HG02759 (cell line): ENCODE measurements around the gene PRRC2B.
"Not testable (repeated sequence)": the region's sequence is repeated elsewhere in the genome, so short reads cannot be mapped to it uniquely, and the experiment has no call there.

Experiments used
- ATAC-seq: cut with Tn5 transposase; IDR thresholded peaks from one replicate; pipeline ENCODE4 v1.9.1; 2021; ENCODE audit warnings: mild to moderate bottlenecking, moderate library complexity; ENCODE audit not compliant: unreplicated experiment

Gene PRRC2B

DNA sequence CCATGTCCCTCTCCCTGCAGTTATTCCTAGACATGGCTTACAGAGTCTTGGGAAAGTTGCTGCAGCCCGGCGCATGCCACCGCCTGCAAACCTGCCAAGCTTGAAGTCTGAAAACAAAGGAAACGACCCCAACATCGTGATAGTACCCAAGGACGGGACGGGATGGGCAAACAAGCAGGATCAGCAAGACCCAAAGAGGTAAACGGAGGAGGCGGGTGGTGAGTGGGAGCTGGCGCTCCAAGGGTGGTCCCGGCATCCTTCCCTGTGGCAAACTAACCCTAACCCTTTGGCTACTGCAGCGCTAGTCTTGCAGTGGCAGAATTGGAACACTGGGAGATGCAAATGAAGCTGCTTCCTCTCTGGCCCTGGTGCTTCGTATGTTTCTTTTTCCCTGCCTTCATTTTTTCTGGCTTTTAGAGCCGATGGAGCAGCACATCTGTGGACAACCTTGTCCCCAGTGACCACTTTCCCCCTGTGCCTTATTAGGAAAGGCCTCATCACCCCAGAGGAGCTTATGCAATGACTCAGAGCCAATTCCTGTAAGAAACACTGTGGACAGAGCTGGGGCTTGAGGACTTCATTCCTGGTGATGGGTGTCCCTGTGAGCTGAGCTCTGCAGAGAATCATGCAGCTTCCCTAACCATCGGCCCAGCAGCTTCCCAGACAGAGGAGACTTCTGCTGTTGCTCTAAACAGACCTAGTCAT lies 38.9 kb downstream of the PRRC2B start:
- no peak for ATAC-seq

DNA sequence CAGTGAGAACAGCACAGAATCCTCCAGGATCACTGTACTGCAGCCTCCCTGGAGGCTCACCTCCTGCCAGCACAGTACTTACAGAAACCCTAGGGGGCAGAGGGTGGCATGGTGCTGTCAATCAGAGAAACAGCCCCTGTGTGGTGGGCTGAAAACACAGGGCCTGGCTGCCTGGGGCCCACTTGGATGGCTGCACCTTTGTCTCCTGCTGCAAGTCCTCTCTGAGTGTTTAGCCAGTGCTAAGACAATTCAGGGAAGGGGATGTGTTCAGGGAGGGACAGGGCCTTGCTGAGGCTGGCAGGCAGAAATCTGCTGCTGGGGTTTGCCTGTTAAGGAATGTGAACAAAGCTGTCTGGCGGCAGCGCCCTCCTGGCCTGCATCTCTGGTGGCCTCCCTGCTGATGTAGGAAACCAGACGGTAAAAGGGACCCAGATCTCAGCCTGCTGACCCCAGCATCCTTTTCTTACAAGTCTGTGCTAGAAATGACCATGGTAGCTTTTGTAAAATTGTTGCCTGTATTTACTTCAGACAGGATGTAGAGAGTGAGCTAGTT lies 39.5 kb downstream of the PRRC2B start:
- no peak for ATAC-seq

DNA sequence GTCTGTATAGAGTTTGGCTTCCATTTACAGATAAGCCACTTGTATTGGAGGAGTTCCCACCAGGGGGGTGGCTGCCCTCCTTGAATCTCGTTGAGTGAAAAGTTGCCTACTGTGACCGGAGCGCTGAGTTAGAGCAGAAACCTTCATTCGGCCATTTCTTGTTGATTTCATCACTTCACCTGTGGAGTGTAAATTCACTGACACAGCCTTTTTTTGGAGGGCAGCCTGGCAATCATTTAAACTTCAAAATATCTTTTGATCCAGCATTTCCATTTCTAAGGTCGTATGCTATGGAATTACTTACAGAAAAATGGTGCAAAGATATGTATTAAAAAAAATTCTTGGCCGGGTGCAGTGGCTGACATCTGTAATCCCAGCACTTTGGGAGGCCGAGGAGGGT lies 40.8 kb downstream of the PRRC2B start:
- no peak for ATAC-seq

DNA sequence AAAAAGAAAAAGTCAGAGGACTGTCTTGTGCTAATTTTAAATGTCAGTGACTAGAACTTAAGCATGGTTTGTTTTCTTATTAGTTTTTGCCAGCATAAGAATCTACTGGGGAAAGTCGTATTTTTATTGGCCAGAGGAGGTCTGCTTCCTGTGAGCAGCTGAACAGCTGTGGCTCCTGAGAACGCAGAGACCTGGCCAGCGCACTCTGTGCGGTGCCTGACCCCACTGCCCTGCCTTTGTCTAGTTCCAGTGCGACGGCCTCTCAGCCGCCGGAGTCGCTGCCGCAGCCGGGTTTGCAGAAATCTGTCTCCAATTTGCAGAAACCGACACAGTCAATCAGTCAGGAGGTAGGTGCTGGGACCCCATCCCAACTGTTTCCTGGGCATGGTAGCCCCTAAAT lies 42.5 kb downstream of the PRRC2B start:
- ATAC-seq, result no peak

DNA sequence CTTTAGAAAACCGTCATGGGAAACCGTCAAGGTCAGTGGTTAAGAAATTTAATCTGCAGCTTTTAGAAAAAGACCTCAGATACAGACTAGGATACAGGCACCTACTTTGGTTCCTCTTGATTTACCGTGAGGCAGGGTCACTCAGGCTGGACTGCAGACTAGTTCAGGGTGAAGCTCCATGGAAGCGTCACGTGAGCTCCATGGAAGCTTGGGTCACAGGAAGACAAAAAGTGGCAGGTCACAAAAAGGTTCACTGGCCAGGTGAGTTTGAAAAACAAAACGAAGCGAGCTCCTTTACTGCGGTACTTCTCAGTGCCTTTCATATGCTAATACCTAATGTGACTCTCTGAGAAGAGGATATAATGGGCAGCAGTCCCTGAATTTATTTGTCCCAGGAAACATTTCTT lies 43.0 kb downstream of the PRRC2B start:
- no peak for ATAC-seq

DNA sequence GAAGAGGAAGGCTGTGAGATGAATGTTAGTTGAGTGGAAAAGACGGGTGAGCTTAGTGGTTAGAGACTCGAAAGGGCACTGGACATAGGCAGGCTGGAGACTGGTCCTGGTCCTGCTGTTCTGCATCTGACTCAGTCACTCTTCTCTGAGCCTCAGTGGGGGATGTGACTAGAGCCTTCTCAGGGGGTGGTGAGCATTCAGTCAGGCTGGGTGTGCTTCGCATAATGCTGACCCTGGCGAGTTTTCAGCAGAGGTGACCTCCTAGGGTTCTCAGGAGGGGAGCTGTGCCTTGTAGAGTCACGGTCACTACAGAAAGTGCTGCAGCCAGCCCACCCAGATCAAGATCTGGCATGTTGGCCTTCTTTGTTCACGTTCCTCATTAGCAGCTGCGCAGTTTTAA lies 44.3 kb downstream of the PRRC2B start:
- no peak for ATAC-seq

DNA sequence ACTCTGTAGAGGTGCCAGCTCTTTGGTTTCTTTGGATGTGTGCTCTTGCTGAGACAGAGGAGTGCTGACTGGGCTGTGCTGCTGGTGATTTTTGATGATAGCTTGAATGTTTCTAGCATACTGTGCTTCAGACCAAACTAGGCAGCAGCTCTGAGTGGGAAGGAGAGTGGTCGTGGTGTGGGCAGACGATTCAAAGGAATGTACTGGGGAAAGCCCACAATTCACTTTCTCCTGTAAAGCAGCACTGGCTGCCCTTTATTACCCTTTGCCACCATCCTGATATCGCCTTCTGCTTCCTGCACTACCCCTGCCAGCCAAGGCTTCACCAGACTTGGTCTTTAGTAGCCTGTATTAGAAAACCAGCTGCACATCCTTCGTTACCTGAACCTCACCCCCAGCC lies 45.3 kb downstream of the PRRC2B start:
- no peak for ATAC-seq

DNA sequence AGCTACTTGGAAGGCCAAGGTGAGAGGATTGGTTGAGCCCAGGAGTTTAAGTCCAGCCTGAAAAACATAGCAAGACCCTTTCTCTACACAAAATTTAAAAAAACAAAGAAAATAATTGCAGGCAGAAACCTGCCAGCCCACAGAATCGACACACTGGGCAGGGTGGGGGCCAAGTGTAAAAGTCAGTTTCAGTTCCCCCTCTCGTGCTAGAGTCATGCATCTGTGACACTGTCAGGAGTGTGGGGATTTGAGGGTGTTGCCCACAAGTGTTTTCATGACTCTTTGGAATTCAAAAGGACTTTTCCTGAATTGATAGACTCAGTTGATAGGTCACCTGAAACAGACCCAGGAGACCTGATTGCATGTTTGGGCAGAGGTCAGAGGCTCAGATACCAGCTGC lies 47.6 kb downstream of the PRRC2B start:
- ATAC-seq, result no peak

DNA sequence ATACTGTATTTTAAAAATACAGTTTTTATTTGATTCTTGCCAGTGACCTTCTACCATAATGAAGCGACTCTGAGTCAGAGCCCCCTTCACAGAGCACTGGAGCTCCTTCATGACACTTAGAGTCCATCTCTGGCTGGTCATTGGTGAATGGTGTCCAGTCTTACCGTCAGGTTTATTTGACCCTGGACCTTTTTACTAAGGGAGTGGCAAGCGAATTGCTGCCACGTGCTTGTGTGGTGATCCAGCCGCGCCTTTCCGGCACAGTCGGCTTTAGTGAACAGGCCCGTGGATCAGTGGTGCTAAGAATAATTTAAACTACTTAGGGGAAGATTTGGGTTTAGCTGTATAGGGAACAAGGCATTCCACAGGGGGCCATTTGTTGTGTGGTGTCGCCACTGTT lies 48.5 kb downstream of the PRRC2B start:
- no peak for ATAC-seq

DNA sequence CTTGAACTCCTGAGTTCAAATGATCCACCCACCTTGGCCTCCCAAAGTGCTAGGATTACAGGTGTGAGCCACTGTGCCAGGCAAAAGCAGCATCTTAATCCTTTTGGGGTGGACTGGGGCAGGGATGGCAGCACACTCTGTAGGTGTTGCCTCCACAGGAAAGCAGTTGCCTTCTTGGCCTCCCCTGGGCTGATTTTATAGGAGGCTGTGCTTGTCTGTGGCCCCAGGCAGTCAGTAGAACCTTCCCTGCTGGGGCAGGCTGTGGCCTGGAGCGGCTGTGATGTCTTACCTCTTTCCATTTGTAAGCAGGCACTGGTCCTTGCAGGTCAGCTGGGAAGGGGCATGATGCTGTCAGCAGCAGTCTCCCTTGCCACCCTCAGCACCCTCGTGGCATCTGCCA lies 49.8 kb downstream of the PRRC2B start:
- ATAC-seq, result no peak

DNA sequence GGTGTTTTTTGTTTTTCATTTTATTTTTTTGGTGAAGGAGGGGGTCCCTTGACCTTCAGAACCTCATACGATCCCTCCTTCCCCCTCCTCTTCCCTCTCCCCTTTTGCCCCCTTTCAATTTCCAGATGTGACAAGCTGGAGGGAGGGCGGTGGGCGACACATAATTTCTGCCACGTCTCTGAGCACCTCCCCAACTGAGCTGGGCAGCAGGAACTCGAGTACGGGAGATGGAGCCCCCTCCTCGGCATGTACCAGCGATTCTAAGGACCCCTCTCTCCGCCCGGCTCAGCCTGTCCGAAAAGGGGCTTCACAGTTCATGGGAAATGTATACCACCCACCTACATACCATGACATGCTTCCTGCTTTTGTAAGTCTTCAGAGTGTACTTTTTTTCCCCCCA lies 52.4 kb downstream of the PRRC2B start:
- no peak for ATAC-seq

DNA sequence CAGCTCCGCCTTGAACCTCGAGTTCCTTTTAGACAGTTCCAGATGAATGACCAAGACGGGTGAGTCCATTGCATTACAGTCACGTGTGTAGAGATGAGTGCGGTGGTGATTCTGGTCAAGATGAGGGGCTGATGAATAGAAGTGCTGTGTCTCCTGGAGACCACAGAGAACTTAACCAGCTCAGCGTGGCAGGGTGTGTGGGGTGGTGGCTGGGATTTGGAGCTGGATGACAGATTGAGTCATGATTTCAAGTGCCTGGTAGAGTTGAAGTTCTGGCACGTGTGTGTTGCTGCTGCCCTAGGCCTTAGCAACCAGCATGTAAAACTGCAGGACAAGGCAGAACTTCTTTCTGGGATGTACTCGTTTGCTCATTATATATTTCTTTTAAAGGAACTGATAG lies 53.3 kb downstream of the PRRC2B start:
- ATAC-seq, result no peak

DNA sequence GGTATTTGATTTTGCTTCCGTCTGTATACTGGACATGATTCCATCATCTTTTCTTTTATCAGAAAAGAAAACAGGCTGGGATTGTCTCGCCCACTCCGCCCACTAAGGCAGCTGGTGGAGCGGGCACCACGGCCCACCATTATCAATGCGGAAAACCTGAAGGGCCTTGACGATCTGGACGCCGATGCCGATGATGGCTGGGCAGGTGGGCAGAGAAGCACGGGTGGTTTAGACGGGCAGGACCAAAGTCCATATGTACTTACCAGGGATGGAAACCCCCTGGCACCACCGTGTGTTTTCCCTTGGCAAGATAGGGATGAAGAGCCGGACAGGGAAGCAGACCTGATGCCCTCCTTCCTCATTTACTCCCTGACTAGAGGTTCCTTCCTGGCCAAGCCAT lies 53.7 kb downstream of the PRRC2B start:
- no peak for ATAC-seq

DNA sequence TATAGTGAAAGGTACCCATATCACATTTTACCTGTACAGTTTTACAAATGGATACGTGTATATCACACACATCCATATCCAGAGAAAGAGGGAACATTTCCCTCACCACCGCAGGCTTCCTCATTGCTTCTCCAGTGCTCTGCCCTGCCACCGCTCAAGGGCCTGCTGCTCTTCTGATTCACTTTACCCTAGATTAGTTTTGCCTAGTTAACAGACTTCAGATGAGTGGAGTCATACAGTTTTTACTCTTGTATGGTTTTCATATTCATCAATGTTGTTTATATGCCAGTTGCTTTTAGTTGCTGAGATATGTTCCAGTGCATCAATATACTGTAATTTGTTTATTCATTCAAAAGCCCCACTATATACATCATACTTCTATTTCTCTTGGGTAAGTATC lies 54.9 kb downstream of the PRRC2B start:
- ATAC-seq, result no peak

DNA sequence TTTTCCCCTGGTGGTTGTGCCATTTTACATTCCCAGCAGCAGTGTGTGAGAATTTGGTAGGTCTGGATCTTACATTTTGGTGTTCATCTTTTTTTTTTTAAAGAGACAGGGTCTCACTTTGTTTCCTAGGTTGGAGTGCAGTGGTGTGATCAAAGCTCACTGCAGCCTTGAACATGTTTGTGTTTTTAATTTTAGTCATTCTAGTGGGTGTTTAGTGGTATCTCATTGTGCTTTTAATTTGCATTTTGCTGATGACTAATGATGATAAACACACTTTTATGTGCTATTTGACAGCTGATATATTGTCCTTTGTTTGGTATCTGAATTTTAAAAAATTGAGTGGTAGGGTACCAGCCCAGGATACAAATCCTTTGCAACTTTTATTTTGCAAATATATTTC lies 55.4 kb downstream of the PRRC2B start:
- no peak for ATAC-seq

DNA sequence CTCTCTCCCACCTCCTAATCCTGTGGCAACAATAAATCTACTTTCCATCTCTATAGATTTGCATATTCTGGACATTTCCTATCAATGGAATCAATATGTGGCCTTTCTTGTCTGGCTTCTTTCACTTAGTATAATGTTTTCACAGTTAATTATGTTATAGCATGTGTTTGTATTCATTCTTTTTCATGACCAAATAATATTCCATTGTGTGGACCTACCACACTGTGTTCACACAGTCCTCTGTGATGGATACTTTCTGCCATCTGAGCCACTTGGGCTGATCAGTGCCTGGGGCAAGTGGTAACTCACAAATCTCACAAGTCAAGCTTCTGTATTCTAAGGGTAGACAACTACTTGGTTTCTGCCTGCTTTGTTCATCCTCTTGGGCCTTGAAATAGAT lies 60.1 kb downstream of the PRRC2B start:
- no peak for ATAC-seq

DNA sequence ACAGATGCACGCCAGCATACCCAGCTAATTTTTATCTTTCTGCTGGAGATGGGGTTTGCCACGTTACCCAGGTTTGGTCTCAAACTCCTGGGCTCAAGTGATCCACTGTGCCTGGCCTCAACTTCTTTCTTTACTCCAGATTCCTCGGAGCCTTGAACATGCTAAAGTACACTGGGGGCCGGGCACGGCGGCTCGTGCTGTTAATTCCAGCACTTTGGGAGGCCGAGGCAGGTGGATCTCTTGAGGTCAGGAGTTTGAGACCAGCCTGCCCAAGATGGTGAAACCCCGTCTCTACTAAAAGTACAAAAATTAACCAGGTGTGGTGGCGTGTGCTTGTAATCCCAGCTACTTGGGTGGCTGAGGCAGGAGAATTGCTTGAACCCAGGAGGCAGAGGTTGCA lies 61.8 kb downstream of the PRRC2B start:
- not testable (repeated sequence) for ATAC-seq

DNA sequence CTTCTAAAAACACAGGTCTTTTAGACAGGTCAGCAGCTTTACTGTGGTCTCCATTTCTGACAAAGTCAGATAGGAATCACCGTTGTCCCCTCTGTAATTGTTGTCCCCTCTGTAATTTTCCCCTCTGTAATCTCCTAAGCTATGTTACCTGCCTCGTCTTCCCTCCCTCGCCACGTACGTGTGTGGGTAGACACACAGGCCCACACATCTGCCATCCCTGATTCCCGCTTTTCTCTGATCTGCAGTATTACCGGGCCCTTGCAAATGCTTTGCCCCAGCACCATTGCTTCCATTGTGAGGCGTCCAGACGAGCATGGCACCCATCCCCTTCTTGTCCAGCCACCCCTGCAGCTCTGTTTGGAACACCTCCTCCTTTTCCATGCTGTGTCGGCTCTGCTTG lies 63.9 kb downstream of the PRRC2B start:
- no peak for ATAC-seq

DNA sequence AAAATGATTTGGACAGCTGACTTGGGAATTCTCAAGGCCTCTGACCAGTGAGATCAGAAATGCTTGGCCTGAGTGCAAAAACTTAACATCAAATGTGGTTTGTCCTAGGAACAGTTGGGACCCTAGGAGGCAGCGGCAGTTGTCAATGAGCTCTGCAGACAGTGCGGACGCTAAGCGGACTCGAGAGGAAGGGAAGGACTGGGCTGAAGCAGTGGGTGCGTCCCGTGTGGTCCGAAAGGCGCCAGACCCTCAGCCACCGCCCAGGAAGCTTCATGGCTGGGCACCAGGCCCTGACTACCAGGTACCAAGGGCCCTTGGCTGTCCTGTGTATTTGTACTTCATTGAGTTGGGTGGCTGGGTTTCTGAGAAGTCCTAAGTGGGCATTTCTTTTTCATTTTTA lies 65.2 kb downstream of the PRRC2B start:
- no peak for ATAC-seq

DNA sequence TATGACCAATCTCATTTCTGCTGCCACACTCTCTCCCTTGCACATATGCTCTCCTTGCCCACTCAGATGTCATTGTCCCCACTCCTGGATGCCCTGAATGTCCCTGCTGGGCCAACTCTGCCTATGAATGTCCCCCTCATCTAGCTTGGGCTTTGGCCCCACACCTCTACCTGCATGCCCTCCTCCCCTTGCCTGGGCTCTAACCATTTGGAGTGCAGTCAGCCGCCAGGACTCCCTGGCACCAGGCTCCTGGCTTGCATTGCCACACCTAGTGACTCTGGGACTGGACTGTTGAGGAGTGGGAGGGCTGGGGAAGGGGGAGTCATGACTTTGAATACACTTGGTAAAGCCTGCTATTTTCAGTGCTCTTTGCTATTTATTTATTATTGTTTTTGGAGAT lies 67.3 kb downstream of the PRRC2B start:
- no peak for ATAC-seq

DNA sequence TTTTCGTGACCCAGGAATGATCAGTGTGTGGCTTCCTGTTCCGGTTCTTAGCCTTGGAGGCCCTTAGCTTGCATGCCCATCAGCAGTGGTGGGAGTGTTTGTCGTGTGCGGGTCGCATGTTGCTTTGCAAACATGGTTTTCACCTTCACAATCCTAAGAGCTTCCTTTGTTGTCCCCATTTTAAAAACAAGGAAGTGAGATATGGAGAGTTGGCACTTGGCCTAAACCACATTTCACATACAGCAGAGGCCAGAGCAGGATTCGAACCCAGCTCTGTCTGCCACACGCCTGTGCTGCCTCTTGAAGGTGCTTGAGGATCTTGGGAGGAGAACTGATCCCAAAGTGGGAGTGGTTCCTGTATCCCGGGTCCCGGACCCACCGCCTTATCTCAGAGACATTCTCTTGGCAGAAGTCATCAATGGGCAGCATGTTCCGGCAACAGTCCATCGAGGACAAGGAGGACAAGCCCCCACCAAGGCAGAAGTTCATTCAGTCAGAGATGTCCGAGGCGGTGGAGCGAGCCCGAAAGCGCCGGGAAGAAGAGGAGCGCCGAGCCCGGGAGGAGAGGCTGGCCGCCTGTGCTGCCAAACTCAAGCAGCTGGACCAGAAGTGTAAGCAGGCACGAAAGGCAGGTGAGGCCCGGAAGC lies 70.6 kb downstream of the PRRC2B start:
- ATAC-seq, result no peak

DNA sequence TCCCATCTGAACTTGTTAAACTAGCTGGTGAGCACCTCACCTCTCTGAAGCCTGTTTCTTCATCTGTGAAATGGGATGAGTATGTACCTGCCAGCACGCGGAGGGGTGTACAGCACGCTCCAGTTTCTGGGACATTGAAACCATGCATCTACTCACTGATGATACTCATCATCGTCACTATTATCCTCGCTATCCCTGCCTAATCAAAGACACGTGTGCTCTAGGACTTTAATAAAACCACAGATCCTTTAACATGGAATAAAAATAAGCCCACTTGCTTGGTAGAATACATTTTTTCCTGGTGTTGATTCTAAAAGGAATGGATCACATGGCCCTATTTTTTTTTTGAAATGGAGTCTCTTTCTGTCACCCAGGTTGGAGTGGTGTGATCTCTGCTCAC lies 71.5 kb downstream of the PRRC2B start:
- ATAC-seq, result no peak
